HG03095 (cell line): Measurements from ENCODE around the gene SLC12A8.
"Not testable (repeated sequence)": the region's sequence is repeated elsewhere in the genome, so short reads cannot be mapped to it uniquely, and the experiment has no call there.

Source experiments
- ATAC-seq: cut with Tn5 transposase; IDR thresholded peaks from one replicate; pipeline ENCODE4 v1.9.1; 2021; ENCODE audit warnings: moderate library complexity; ENCODE audit not compliant: unreplicated experiment

The SLC12A8 gene

GRCh38 chr3:125083776-125084175 is 128.8 kb downstream of the SLC12A8 start:
- no peak for ATAC-seq

- not testable (repeated sequence) for ATAC-seq
Measured at GRCh38 chr3:125082339-125082738, 130.2 kb downstream of the SLC12A8 start.

GRCh38 chr3:125080077-125080476 is 132.5 kb downstream of the SLC12A8 start:
- no peak for ATAC-seq

- ATAC-seq = no peak
Measured at GRCh38 chr3:125079675-125080045, 132.9 kb downstream of the SLC12A8 start.

GRCh38 chr3:125078951-125079674 is 133.4 kb downstream of the SLC12A8 start:
- no peak for ATAC-seq

- ATAC-seq = no peak
Measured at GRCh38 chr3:125077864-125078263, 134.7 kb downstream of the SLC12A8 start.

- no peak for ATAC-seq
Measured at GRCh38 chr3:125076464-125076863, 136.1 kb downstream of the SLC12A8 start.

- ATAC-seq = no peak
Measured at GRCh38 chr3:125075738-125076137, 136.8 kb downstream of the SLC12A8 start.

GRCh38 chr3:125073390-125073905 is 139.1 kb downstream of the SLC12A8 start:
- ATAC-seq = no peak

- ATAC-seq = no peak
Measured at GRCh38 chr3:125072749-125073389, 139.7 kb downstream of the SLC12A8 start.

- no peak for ATAC-seq
Measured at GRCh38 chr3:125072301-125072700, 140.2 kb downstream of the SLC12A8 start.

GRCh38 chr3:125069968-125070745 is 142.4 kb downstream of the SLC12A8 start:
- ATAC-seq = no peak

GRCh38 chr3:125069452-125069851 is 143.1 kb downstream of the SLC12A8 start:
- no peak for ATAC-seq

- no peak for ATAC-seq
Measured at GRCh38 chr3:125068265-125068664, 144.3 kb downstream of the SLC12A8 start.

GRCh38 chr3:125067225-125067624 is 145.3 kb downstream of the SLC12A8 start:
- ATAC-seq = no peak

- no peak for ATAC-seq
Measured at GRCh38 chr3:125062904-125063618, 149.5 kb downstream of the SLC12A8 start.

GRCh38 chr3:125061646-125062045 is 150.9 kb downstream of the SLC12A8 start:
- ATAC-seq = no peak

GRCh38 chr3:125061170-125061569 is 151.4 kb downstream of the SLC12A8 start:
- ATAC-seq = no peak

GRCh38 chr3:125059488-125060245 is 152.9 kb downstream of the SLC12A8 start:
- no peak for ATAC-seq

- ATAC-seq = no peak
Measured at GRCh38 chr3:125058959-125059358, 153.6 kb downstream of the SLC12A8 start.
